IPS-18a (cell line): ENCODE results near the gene SLC30A3.

Experiments used
- H3K27ac ChIP-seq: one replicate; pipeline ENCODE4 v1.5.1; 2013; ENCODE audit warnings: low read length
- H3K27me3 ChIP-seq: one replicate; pipeline ENCODE4 v1.6.1; 2013; ENCODE audit warnings: mild to moderate bottlenecking, low read length; ENCODE audit not compliant: control insufficient read depth, insufficient read depth
- H3K36me3 ChIP-seq: one replicate; pipeline ENCODE4 v1.6.1; 2013; ENCODE audit warnings: low read depth, low read length; ENCODE audit not compliant: control insufficient read depth
- H3K4me1 ChIP-seq: one replicate; pipeline ENCODE4 v1.6.1; 2013; ENCODE audit warnings: low read depth, low read length; ENCODE audit not compliant: control insufficient read depth
- H3K4me3 ChIP-seq: one replicate; pipeline ENCODE4 v1.5.1; 2013; ENCODE audit warnings: low read length
- H3K9ac ChIP-seq: one replicate; pipeline ENCODE4 v1.6.1; 2013; ENCODE audit warnings: mild to moderate bottlenecking, low read length, moderate library complexity
- H3K9me3 ChIP-seq: one replicate; pipeline ENCODE4 v1.6.1; 2013; ENCODE audit warnings: low read depth, low read length; ENCODE audit not compliant: control insufficient read depth

The SLC30A3 gene

GRCh38 chr2:27209621-27210401 is 53.0 kb downstream of the SLC30A3 start:
- Histone ChIP-seq H3K27ac (no peak overlapping the region), H3K4me3 (no peak overlapping the region), H3K36me3 (peaks cover 53% of the 10 kb centered on the region), H3K4me1 (peaks cover 7% of the 10 kb centered on the region), H3K27me3 (no peaks in the 10 kb centered on the region), H3K9me3 (no peaks in the 10 kb centered on the region), H3K9ac (no peak overlapping the region)

GRCh38 chr2:27208486-27209050 is 54.3 kb downstream of the SLC30A3 start:
- H3K9me3 ChIP-seq, result no peaks in the 10 kb centered on the region
- H3K4me3 ChIP-seq, result no peak overlapping the region
- H3K9ac ChIP-seq, result no peak overlapping the region
- no peak overlapping the region for H3K27ac ChIP-seq
- H3K36me3 ChIP-seq, result peaks cover 65% of the 10 kb centered on the region
- H3K4me1 ChIP-seq, result peaks cover 7% of the 10 kb centered on the region
- H3K27me3 ChIP-seq, result no peaks in the 10 kb centered on the region

GRCh38 chr2:27206346-27206745 is 56.5 kb downstream of the SLC30A3 start:
- Histone ChIP-seq H3K4me3 (no peak overlapping the region), H3K27ac (no peak overlapping the region), H3K27me3 (no peaks in the 10 kb centered on the region), H3K36me3 (peaks cover 86% of the 10 kb centered on the region), H3K4me1 (no peaks in the 10 kb centered on the region), H3K9me3 (no peaks in the 10 kb centered on the region), H3K9ac (no peak overlapping the region)

- no peaks in the 10 kb centered on the region for H3K9me3 ChIP-seq
- H3K4me1 ChIP-seq, result no peaks in the 10 kb centered on the region
- H3K27me3 ChIP-seq, result no peaks in the 10 kb centered on the region
- H3K9ac ChIP-seq, result no peak overlapping the region
- H3K4me3 ChIP-seq, result no peak overlapping the region
- H3K36me3 ChIP-seq, result peaks cover 95% of the 10 kb centered on the region
- no peak overlapping the region for H3K27ac ChIP-seq
Observed at GRCh38 chr2:27205206-27205605, 57.6 kb downstream of the SLC30A3 start.

GRCh38 chr2:27204566-27204965 is 58.3 kb downstream of the SLC30A3 start:
- peaks cover 96% of the 10 kb centered on the region for H3K36me3 ChIP-seq
- H3K4me1 ChIP-seq, result no peaks in the 10 kb centered on the region
- no peaks in the 10 kb centered on the region for H3K9me3 ChIP-seq
- H3K4me3 ChIP-seq, result no peak overlapping the region
- H3K27ac ChIP-seq, result no peak overlapping the region
- no peaks in the 10 kb centered on the region for H3K27me3 ChIP-seq
- no peak overlapping the region for H3K9ac ChIP-seq

- Histone ChIP-seq H3K9ac (no peak overlapping the region), H3K36me3 (peaks cover 92% of the 10 kb centered on the region), H3K4me1 (no peaks in the 10 kb centered on the region), H3K9me3 (no peaks in the 10 kb centered on the region), H3K27ac (no peak overlapping the region), H3K4me3 (no peak overlapping the region), H3K27me3 (no peaks in the 10 kb centered on the region)
Observed at GRCh38 chr2:27203741-27204140, 59.1 kb downstream of the SLC30A3 start.
